GM19239 (cell line): Measurements from ENCODE around the gene FILIP1L.
"Not testable (repeated sequence)": the region's sequence is repeated elsewhere in the genome, so short reads cannot be mapped to it uniquely, and the experiment has no call there.

Source experiments
- DNase-seq: peaks from one replicate; pipeline ENCODE4 v3.0.0; 2011; ENCODE audit warnings: low spot score; ENCODE audit not compliant: insufficient read length
- FAIRE-seq: peaks from 2 replicates; lab custom pipeline; 2011; peaks lifted over from hg19 to GRCh38; lab: Jason Lieb, UNC

Gene FILIP1L

GRCh38 chr3:99858469-99858868, 255.8 kb downstream of the FILIP1L start:
- no peak for FAIRE-seq
- DNase-seq = no peak

GRCh38 chr3:99857278-99857677, 257.0 kb downstream of the FILIP1L start:
- no peak for DNase-seq
- FAIRE-seq = no peak

- no peak for FAIRE-seq
- no peak for DNase-seq
Measured at GRCh38 chr3:99856437-99857220, 257.7 kb downstream of the FILIP1L start.

- DNase-seq (no peak), FAIRE-seq (peak; percentile 8)
Measured at GRCh38 chr3:99855900-99856299, 258.4 kb downstream of the FILIP1L start.

GRCh38 chr3:99854756-99855298, 259.5 kb downstream of the FILIP1L start:
- FAIRE-seq = peak; percentile 56
- DNase-seq = no peak

GRCh38 chr3:99852851-99853250, 261.4 kb downstream of the FILIP1L start:
- FAIRE-seq (no peak), DNase-seq (no peak)

GRCh38 chr3:99851955-99852354, 262.3 kb downstream of the FILIP1L start:
- no peak for FAIRE-seq
- DNase-seq = no peak

GRCh38 chr3:99850608-99851007, 263.7 kb downstream of the FILIP1L start:
- DNase-seq (no peak), FAIRE-seq (peak; percentile 14)

- FAIRE-seq (no peak), DNase-seq (no peak)
Measured at GRCh38 chr3:99848433-99848832, 265.9 kb downstream of the FILIP1L start.

- DNase-seq (no peak), FAIRE-seq (no peak)
Measured at GRCh38 chr3:99846477-99847160, 267.7 kb downstream of the FILIP1L start.

GRCh38 chr3:99845999-99846398, 268.3 kb downstream of the FILIP1L start:
- FAIRE-seq = no peak
- no peak for DNase-seq

GRCh38 chr3:99845331-99845730, 269.0 kb downstream of the FILIP1L start:
- FAIRE-seq (no peak), DNase-seq (no peak)

- FAIRE-seq (no peak), DNase-seq (no peak)
Measured at GRCh38 chr3:99843590-99844258, 270.6 kb downstream of the FILIP1L start.

- peak; percentile 40 for FAIRE-seq
- no peak for DNase-seq
Measured at GRCh38 chr3:99842826-99843589, 271.3 kb downstream of the FILIP1L start.

GRCh38 chr3:99841949-99842348, 272.4 kb downstream of the FILIP1L start:
- DNase-seq, FAIRE-seq: not testable (repeated sequence)

- no peak for FAIRE-seq
- DNase-seq = no peak
Measured at GRCh38 chr3:99839613-99840012, 274.7 kb downstream of the FILIP1L start.

- FAIRE-seq = no peak
Measured at GRCh38 chr3:99838755-99839154, 275.5 kb downstream of the FILIP1L start.

GRCh38 chr3:99837715-99838114, 276.6 kb downstream of the FILIP1L start:
- FAIRE-seq = no peak
- no peak for DNase-seq

More at GRCh38 chr3:99838755-99839154, 275.5 kb downstream of the FILIP1L start:
- no peak for DNase-seq

GRCh38 chr3:99836681-99837080, 277.6 kb downstream of the FILIP1L start:
- no peak for FAIRE-seq

More at GRCh38 chr3:99836681-99837080, 277.6 kb downstream of the FILIP1L start:
- DNase-seq = no peak
